ENCODE results near the gene LINGO3.

Gene LINGO3

GRCh38 chr19:2274185-2274711, 33.7 kb downstream of the LINGO3 start (continued):
- TF ChIP-seq ZNF274 (IDR thresholded peaks at IDR 0.05; ENCODE audit: low read length), result no peak
- no peak for TF ChIP-seq ZNF274 (tag by site-specific recombination; IDR thresholded peaks at IDR 0.05; ENCODE audit: borderline replicate concordance)
- TF ChIP-seq HIC1 (tag by site-specific recombination; IDR thresholded peaks at IDR 0.05), result peak; percentile 49; the same call in 1 of the 2 replicates
- TF ChIP-seq ZBTB10 (tag by site-specific recombination; IDR thresholded peaks at IDR 0.05), result no peak
- TF ChIP-seq ZNF221 (tag by site-specific recombination; IDR thresholded peaks at IDR 0.05; ENCODE audit: borderline replicate concordance), result no peak
- no peak for TF ChIP-seq ZNF677 (tag by site-specific recombination; IDR thresholded peaks at IDR 0.05)
- TF ChIP-seq ZNF792 (tag by site-specific recombination; IDR thresholded peaks at IDR 0.05), result no peak
- no peak for TF ChIP-seq GLIS2 (tag by site-specific recombination; IDR thresholded peaks at IDR 0.05)
- TF ChIP-seq ZNF280D (tag by site-specific recombination; IDR thresholded peaks at IDR 0.05), result no peak
- no peak for TF ChIP-seq ZNF404 (tag by site-specific recombination; IDR thresholded peaks at IDR 0.05)
- no peak for TF ChIP-seq ZNF501 (tag by site-specific recombination; IDR thresholded peaks at IDR 0.05)
- no peak for TF ChIP-seq ZNF114 (tag by site-specific recombination; IDR thresholded peaks at IDR 0.05)
- no peak for TF ChIP-seq ZNF311 (tag by site-specific recombination; IDR thresholded peaks at IDR 0.05; ENCODE audit: borderline replicate concordance)
- no peak for TF ChIP-seq ZNF747 (tag by site-specific recombination; IDR thresholded peaks at IDR 0.05)
- no peak for TF ChIP-seq RBAK (tag by site-specific recombination; IDR thresholded peaks at IDR 0.05)
- no peak for TF ChIP-seq MEIS1 (CRISPR knock-in tag; IDR thresholded peaks at IDR 0.05; ENCODE audit: borderline replicate concordance)
- peak; percentile 98 for TF ChIP-seq ZNF16 (tag by site-specific recombination; IDR thresholded peaks at IDR 0.05; ENCODE audit: low read depth)

GRCh38 chr19:2273356-2274184, 34.4 kb downstream of the LINGO3 start:
- ChIA-PET POLR2A (interaction anchor here (1.4 kb wide), 1 partner anchor 38 kb away, joined by 4 read pairs; the partner anchor contains the start of gene PLEKHJ1), CTCF (interaction anchor here (0.5 to 4.3 kb wide), 20 partner anchors 11 to 383 kb away, joined by 3 to 25 read pairs (median 5); partner anchors contain the start of gene LMNB2)
- no peaks in the 10 kb centered on the region for H3K9me3 ChIP-seq (ENCODE audit: control insufficient read depth, insufficient read depth, low read depth, low read length)
- H3K36me3 ChIP-seq (ENCODE audit: control insufficient read depth in 2 of 2, insufficient read depth in 1 of 2, low read length in 2 of 2), result peaks cover 6 to 32% of the 10 kb centered on the region in 2 experiments; a peak in 2 of 3 replicates
- H3K4me3 ChIP-seq (ENCODE audit: low read depth, low read length), result peak overlapping the region; percentile 6; the same call in 1 of the 2 replicates
- H3K4me1 ChIP-seq (ENCODE audit: control insufficient read depth, insufficient read depth, low read length), result 0 out of 2 replicates have a peak, but pooled peaks cover 4% of the 10 kb centered on the region
- H3K27ac ChIP-seq (ENCODE audit: extremely low read depth, low read depth, low read length), result peak overlapping the region; percentile 98
- TF ChIP-seq ZNF266 (tag by site-specific recombination; IDR thresholded peaks at IDR 0.05; ENCODE audit: low read depth), result no peak
- TF ChIP-seq ZXDB (tag by site-specific recombination; IDR thresholded peaks at IDR 0.05), result peak; percentile 74
- 0 out of 2 replicates have a peak, but pooled peaks have one; percentile 64 for TF ChIP-seq ZFP69B (tag by site-specific recombination; IDR thresholded peaks at IDR 0.05)
- no peak for TF ChIP-seq ZNF548 (tag by site-specific recombination; IDR thresholded peaks at IDR 0.05)
- peak; percentile 98 for TF ChIP-seq MZF1 (tag by site-specific recombination; IDR thresholded peaks at IDR 0.05; ENCODE audit: borderline replicate concordance)
- TF ChIP-seq TCF7L2 (IDR thresholded peaks at IDR 0.05; ENCODE audit: borderline replicate concordance, low read depth, low read length), result no peak
- no peak for TF ChIP-seq ZNF221 (tag by site-specific recombination; IDR thresholded peaks at IDR 0.05; ENCODE audit: borderline replicate concordance)
- peak; percentile 94 for TF ChIP-seq ZNF423 (tag by site-specific recombination; IDR thresholded peaks at IDR 0.05)
